ENCODE results near the gene ADAMTSL4.
A peak's percentile ranks its signal among the peaks of the same experiment; 100 is the strongest.

- TF ChIP-seq CTCF (IDR thresholded peaks at IDR 0.05; ENCODE audit: low read depth, low read length) (no peak), POLR2A (IDR thresholded peaks at IDR 0.05; ENCODE audit: extremely low read depth, insufficient read length) (no peak), MAX (IDR thresholded peaks at IDR 0.05; ENCODE audit: low read depth, low read length) (no peak), MYC (IDR thresholded peaks at IDR 0.05; ENCODE audit: low read depth, low read length) (0 out of 2 replicates have a peak, but pooled peaks have one; percentile 35)
These were observed at the start of gene ADAMTSL4 for GRCh38 chr1:150548632-150549495.

Measured in NB4 (cell line).